K562 (cell line): Measurements from ENCODE around the gene PRSS8. TPM values are rescaled to one million over a fixed set of nuclear protein-coding genes. Genes with fewer than 3 reads are reported as not detected.

ENCODE experiments used
- POLR2B ChIP-seq: fragments of 450-650 bp; IDR thresholded peaks from 2 replicates; pipeline ENCODE4 v1.6.1; 2018; ENCODE audit warnings: low read depth; ENCODE audit not compliant: partially characterized antibody
- RAD51 ChIP-seq: fragments of 450-650 bp; IDR thresholded peaks from 2 replicates; pipeline ENCODE4 v1.7.1; 2016; ENCODE audit warnings: low read depth, mild to moderate bottlenecking, borderline replicate concordance
- polyA plus RNA-seq, 8 experiments: library from polyadenylated mRNA; depleted of rRNA in 4 of 8; stranded (reverse) in 5 of 8; unstranded in 3 of 8; fragments of >200 nt; fragmentation: Nextera tagmentation in 2 of 8; fragmentation: Illumina TruSeq in 1 of 8; extraction: Ambion mirVana in 2 of 8; extraction: Trizol in 1 of 8; gene quantifications; 2 replicates each; pipeline versions ENCODE4 v1.2.1 to v1.2.3, GENCODE V29; 2011 to 2014; ENCODE audit warnings: inconsistent platforms in 1 of 8, missing spikeins in 1 of 8
- total RNA-seq, 7 experiments: library from RNA; depleted of rRNA in 6 of 7; stranded (reverse); fragments of >200 nt in 6 of 7; fragmentation: Illumina TruSeq in 2 of 7; extraction: Trizol in 2 of 7; gene quantifications; 2 replicates each; pipeline versions ENCODE4 v1.2.1 to v1.2.3, GENCODE V29; 2011 to 2021; ENCODE audit warnings: low replicate concordance in 1 of 7
- TF ChIP-seq, protein P1 (sequence below), 2 experiments: fragments of 450-650 bp in 1 of 2; sonication (generic) in 1 of 2; formaldehyde crosslinking in 1 of 2; IDR thresholded peaks; 2 replicates each; pipeline versions ENCODE4 v1.7.1 to v1.9.0; 2016 to 2022; ENCODE audit warnings: inconsistent platforms in 1 of 2, mild to moderate bottlenecking in 1 of 2, missing genetic modification reagents in 1 of 2
- TF ChIP-seq, protein P2 (sequence below): fragments of 450-650 bp; IDR thresholded peaks from 2 replicates; pipeline ENCODE4 v1.6.1; 2016; ENCODE audit warnings: mild to moderate bottlenecking, moderate library complexity

Gene PRSS8
- total and polyA plus RNA-seq, 9 of the 15 experiments (the other 6 are each of a cell fraction or from before 2014, with no cell fraction given): 0.25 to 3.9 (median 1.3) TPM; not detected in 1

DNA sequence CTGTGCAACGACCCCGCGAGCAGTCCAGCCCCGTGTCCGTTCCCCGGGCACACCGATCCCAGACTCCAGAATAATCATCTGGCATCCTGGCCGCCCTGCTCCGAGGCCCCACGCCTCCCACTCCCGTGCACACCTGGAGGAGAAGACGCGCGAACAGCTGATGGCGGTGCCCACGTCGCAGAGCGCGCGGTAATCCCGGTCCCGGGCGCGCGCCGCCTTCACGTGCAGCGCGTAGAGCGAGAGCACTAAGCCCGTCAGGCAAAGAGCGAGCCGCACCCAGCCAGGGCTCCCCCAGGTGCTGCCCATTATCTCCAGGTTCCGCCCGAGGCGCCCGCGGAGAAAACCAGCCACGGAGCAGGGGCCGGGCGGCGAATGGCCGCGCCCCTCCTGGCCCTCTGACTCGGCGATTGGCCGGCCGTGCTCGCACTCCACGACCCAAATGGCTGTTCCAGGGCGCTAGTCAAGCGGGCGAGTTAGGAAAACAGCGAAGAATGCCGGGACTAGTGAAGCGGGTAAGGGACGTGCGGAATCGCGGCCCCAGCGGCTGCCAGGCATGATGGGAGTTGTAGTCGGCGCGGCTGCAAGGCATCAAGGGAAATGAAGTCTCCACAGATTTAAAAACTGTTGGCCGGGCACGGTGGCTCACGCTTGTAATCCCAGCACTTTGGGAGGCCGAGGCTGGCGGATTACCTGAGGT, 41.0 kb downstream of the PRSS8 start, which contains the start of gene VKORC1 (continued):
- TF ChIP-seq, protein P1, sequence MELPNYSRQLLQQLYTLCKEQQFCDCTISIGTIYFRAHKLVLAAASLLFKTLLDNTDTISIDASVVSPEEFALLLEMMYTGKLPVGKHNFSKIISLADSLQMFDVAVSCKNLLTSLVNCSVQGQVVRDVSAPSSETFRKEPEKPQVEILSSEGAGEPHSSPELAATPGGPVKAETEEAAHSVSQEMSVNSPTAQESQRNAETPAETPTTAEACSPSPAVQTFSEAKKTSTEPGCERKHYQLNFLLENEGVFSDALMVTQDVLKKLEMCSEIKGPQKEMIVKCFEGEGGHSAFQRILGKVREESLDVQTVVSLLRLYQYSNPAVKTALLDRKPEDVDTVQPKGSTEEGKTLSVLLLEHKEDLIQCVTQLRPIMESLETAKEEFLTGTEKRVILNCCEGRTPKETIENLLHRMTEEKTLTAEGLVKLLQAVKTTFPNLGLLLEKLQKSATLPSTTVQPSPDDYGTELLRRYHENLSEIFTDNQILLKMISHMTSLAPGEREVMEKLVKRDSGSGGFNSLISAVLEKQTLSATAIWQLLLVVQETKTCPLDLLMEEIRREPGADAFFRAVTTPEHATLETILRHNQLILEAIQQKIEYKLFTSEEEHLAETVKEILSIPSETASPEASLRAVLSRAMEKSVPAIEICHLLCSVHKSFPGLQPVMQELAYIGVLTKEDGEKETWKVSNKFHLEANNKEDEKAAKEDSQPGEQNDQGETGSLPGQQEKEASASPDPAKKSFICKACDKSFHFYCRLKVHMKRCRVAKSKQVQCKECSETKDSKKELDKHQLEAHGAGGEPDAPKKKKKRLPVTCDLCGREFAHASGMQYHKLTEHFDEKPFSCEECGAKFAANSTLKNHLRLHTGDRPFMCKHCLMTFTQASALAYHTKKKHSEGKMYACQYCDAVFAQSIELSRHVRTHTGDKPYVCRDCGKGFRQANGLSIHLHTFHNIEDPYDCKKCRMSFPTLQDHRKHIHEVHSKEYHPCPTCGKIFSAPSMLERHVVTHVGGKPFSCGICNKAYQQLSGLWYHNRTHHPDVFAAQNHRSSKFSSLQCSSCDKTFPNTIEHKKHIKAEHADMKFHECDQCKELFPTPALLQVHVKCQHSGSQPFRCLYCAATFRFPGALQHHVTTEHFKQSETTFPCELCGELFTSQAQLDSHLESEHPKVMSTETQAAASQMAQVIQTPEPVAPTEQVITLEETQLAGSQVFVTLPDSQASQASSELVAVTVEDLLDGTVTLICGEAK (IDR thresholded peaks at IDR 0.05): 0 out of 2 replicates have a peak, but pooled peaks have one; percentile 63
- TF ChIP-seq, protein P1 (CRISPR knock-in tag; IDR thresholded peaks at IDR 0.05): no peak
- TF ChIP-seq RAD51 (0 out of 2 replicates have a peak, but pooled peaks have one; percentile 4), POLR2B (peak; percentile 49)
- TF ChIP-seq, protein P2, sequence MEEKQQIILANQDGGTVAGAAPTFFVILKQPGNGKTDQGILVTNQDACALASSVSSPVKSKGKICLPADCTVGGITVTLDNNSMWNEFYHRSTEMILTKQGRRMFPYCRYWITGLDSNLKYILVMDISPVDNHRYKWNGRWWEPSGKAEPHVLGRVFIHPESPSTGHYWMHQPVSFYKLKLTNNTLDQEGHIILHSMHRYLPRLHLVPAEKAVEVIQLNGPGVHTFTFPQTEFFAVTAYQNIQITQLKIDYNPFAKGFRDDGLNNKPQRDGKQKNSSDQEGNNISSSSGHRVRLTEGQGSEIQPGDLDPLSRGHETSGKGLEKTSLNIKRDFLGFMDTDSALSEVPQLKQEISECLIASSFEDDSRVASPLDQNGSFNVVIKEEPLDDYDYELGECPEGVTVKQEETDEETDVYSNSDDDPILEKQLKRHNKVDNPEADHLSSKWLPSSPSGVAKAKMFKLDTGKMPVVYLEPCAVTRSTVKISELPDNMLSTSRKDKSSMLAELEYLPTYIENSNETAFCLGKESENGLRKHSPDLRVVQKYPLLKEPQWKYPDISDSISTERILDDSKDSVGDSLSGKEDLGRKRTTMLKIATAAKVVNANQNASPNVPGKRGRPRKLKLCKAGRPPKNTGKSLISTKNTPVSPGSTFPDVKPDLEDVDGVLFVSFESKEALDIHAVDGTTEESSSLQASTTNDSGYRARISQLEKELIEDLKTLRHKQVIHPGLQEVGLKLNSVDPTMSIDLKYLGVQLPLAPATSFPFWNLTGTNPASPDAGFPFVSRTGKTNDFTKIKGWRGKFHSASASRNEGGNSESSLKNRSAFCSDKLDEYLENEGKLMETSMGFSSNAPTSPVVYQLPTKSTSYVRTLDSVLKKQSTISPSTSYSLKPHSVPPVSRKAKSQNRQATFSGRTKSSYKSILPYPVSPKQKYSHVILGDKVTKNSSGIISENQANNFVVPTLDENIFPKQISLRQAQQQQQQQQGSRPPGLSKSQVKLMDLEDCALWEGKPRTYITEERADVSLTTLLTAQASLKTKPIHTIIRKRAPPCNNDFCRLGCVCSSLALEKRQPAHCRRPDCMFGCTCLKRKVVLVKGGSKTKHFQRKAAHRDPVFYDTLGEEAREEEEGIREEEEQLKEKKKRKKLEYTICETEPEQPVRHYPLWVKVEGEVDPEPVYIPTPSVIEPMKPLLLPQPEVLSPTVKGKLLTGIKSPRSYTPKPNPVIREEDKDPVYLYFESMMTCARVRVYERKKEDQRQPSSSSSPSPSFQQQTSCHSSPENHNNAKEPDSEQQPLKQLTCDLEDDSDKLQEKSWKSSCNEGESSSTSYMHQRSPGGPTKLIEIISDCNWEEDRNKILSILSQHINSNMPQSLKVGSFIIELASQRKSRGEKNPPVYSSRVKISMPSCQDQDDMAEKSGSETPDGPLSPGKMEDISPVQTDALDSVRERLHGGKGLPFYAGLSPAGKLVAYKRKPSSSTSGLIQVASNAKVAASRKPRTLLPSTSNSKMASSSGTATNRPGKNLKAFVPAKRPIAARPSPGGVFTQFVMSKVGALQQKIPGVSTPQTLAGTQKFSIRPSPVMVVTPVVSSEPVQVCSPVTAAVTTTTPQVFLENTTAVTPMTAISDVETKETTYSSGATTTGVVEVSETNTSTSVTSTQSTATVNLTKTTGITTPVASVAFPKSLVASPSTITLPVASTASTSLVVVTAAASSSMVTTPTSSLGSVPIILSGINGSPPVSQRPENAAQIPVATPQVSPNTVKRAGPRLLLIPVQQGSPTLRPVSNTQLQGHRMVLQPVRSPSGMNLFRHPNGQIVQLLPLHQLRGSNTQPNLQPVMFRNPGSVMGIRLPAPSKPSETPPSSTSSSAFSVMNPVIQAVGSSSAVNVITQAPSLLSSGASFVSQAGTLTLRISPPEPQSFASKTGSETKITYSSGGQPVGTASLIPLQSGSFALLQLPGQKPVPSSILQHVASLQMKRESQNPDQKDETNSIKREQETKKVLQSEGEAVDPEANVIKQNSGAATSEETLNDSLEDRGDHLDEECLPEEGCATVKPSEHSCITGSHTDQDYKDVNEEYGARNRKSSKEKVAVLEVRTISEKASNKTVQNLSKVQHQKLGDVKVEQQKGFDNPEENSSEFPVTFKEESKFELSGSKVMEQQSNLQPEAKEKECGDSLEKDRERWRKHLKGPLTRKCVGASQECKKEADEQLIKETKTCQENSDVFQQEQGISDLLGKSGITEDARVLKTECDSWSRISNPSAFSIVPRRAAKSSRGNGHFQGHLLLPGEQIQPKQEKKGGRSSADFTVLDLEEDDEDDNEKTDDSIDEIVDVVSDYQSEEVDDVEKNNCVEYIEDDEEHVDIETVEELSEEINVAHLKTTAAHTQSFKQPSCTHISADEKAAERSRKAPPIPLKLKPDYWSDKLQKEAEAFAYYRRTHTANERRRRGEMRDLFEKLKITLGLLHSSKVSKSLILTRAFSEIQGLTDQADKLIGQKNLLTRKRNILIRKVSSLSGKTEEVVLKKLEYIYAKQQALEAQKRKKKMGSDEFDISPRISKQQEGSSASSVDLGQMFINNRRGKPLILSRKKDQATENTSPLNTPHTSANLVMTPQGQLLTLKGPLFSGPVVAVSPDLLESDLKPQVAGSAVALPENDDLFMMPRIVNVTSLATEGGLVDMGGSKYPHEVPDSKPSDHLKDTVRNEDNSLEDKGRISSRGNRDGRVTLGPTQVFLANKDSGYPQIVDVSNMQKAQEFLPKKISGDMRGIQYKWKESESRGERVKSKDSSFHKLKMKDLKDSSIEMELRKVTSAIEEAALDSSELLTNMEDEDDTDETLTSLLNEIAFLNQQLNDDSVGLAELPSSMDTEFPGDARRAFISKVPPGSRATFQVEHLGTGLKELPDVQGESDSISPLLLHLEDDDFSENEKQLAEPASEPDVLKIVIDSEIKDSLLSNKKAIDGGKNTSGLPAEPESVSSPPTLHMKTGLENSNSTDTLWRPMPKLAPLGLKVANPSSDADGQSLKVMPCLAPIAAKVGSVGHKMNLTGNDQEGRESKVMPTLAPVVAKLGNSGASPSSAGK: peak; percentile 78
